HUDEP-2 (cell line): ENCODE measurements around the gene COG1.
A peak's percentile ranks its signal among the peaks of the same experiment; 100 is the strongest.
"Not testable (repeated sequence)": the region's sequence is repeated elsewhere in the genome, so short reads cannot be mapped to it uniquely, and the experiment has no call there.

Experiments
- DNase-seq, 76 experiments: peaks; one replicate each; lab custom pipeline; 2025; ENCODE audit not compliant: unreplicated experiment in 76 of 76; lab: John Stamatoyannopoulos, UW

The COG1 gene

GRCh38 chr17:73192894-73193701, at the start of gene COG1:
Gene COG1, plus strand, starts transcription at chr17:73193055. Its CDS starts 15 bp downstream, at chr17:73193070.
- DNase-seq: peak in 62 of 76 experiments; percentile 17 to 84 (median 62)

GRCh38 chr17:73144209-73144608, 48.6 kb upstream of the COG1 start:
- DNase-seq: not testable (repeated sequence)

- no peak for DNase-seq
Measured at GRCh38 chr17:73145641-73146040, 47.2 kb upstream of the COG1 start.

GRCh38 chr17:73147791-73148190, 45.1 kb upstream of the COG1 start:
- not testable (repeated sequence) for DNase-seq

GRCh38 chr17:73148540-73149334, 44.1 kb upstream of the COG1 start:
- DNase-seq: no peak

- DNase-seq: not testable (repeated sequence)
Measured at GRCh38 chr17:73150622-73151300, 42.1 kb upstream of the COG1 start.

- DNase-seq: no peak
Measured at GRCh38 chr17:73151916-73152632, 40.8 kb upstream of the COG1 start.

GRCh38 chr17:73155410-73156165, 37.3 kb upstream of the COG1 start:
- no peak for DNase-seq

- peak in 57 of 76 experiments; percentile 1 to 72 (median 39) for DNase-seq
Measured at GRCh38 chr17:73156166-73156840, 36.6 kb upstream of the COG1 start.

- peak in 3 of 76 experiments; percentile 7 to 35 (median 17) for DNase-seq
Measured at GRCh38 chr17:73156887-73157520, 35.9 kb upstream of the COG1 start.

GRCh38 chr17:73157521-73157890, 35.3 kb upstream of the COG1 start:
- DNase-seq: peak in 5 of 76 experiments; percentile 4 to 34 (median 14)

- no peak for DNase-seq
Measured at GRCh38 chr17:73158133-73158532, 34.7 kb upstream of the COG1 start.

- peak in 1 of 76 experiments; percentile 13 for DNase-seq
Measured at GRCh38 chr17:73160980-73161630, 31.8 kb upstream of the COG1 start.

- DNase-seq: no peak
Measured at GRCh38 chr17:73163043-73163442, 29.8 kb upstream of the COG1 start.

GRCh38 chr17:73165616-73166404, 27.0 kb upstream of the COG1 start:
- DNase-seq: no peak

GRCh38 chr17:73166731-73167581, 25.9 kb upstream of the COG1 start:
- no peak for DNase-seq

- no peak for DNase-seq
Measured at GRCh38 chr17:73168667-73169066, 24.2 kb upstream of the COG1 start.
